ENCODE data around the gene NR3C2.

- TF ChIP-seq CTCF (IDR thresholded peaks at IDR 0.05) (no peak; the same call in 1 of the 2 replicates), POLR2AphosphoS5 (IDR thresholded peaks at IDR 0.05; ENCODE audit: low read depth, low read length) (no peak), REST (IDR thresholded peaks at IDR 0.05; ENCODE audit: insufficient read depth in 1 of 2, low read depth in 2 of 2, low read length in 1 of 2) (no peak), TCF7L2 (IDR thresholded peaks at IDR 0.05; ENCODE audit: low read depth, low read length) (no peak)
Observed at GRCh38 chr4:148152868-148153625, 289.2 kb downstream of the NR3C2 start.

Measured in Panc1 (cell line).